Hepatocyte (in vitro differentiated cells): ENCODE measurements around the gene SH3RF1. TPM values are rescaled to one million over a fixed set of nuclear protein-coding genes. Genes with fewer than 3 reads are reported as not detected.

ENCODE experiments used
- DNase-seq: peaks from one replicate; pipeline ENCODE4 v3.0.0-alpha.2; 2016; ENCODE audit warnings: low spot score
- H2AFZ ChIP-seq: fragments of 200-600 bp; sonication (generic); 2 replicates; pipeline ENCODE4 v1.6.0; 2016; ENCODE audit warnings: antibody characterized with exemption, mild to moderate bottlenecking
- H3K27ac ChIP-seq: fragments of 200-600 bp; sonication (generic); 2 replicates; pipeline ENCODE4 v1.5.1; 2016; ENCODE audit warnings: mild to moderate bottlenecking
- H3K27me3 ChIP-seq: fragments of 200-600 bp; sonication (generic); 2 replicates; pipeline ENCODE4 v1.6.1; 2016
- H3K36me3 ChIP-seq: fragments of 200-600 bp; sonication (generic); replicated peaks from 2 replicates; pipeline ENCODE4 v1.5.1; 2016; ENCODE audit warnings: low read depth; ENCODE audit not compliant: insufficient read depth
- H3K4me1 ChIP-seq: fragments of 200-600 bp; sonication (generic); 2 replicates; pipeline ENCODE4 v1.5.1; 2016; ENCODE audit warnings: mild to moderate bottlenecking, moderate library complexity; ENCODE audit not compliant: insufficient read depth
- H3K4me2 ChIP-seq: fragments of 200-600 bp; sonication (generic); 2 replicates; pipeline ENCODE4 v1.6.0; 2016
- H3K4me3 ChIP-seq: fragments of 200-600 bp; sonication (generic); 2 replicates; pipeline ENCODE4 v1.5.1; 2016; ENCODE audit warnings: mild to moderate bottlenecking
- H3K79me2 ChIP-seq: fragments of 200-600 bp; sonication (generic); 2 replicates; pipeline ENCODE4 v1.6.0; 2017; ENCODE audit warnings: mild to moderate bottlenecking
- H3K9me2 ChIP-seq: fragments of 200-600 bp; sonication (generic); replicated peaks from 2 replicates; pipeline ENCODE4 v1.6.0; 2017; ENCODE audit warnings: mild to moderate bottlenecking; ENCODE audit not compliant: insufficient read depth
- H3K9me3 ChIP-seq: fragments of 200-600 bp; sonication (generic); 2 replicates; pipeline ENCODE4 v1.5.1; 2016; ENCODE audit warnings: low read depth, mild to moderate bottlenecking
- H4K20me1 ChIP-seq: fragments of 200-600 bp; sonication (generic); 2 replicates; pipeline ENCODE4 v1.6.0; 2016; ENCODE audit warnings: mild to moderate bottlenecking; ENCODE audit not compliant: insufficient read depth, poor library complexity, severe bottlenecking
- CTCF ChIP-seq: fragments of 200-600 bp; sonication (generic); IDR thresholded peaks from 2 replicates; pipeline ENCODE4 v1.5.1; 2016; ENCODE audit warnings: antibody characterized with exemption, mild to moderate bottlenecking; ENCODE audit not compliant: poor library complexity
- EZH2 ChIP-seq: fragments of 200-600 bp; sonication (generic); IDR thresholded peaks from 2 replicates; pipeline ENCODE4 v1.6.1; 2016; ENCODE audit warnings: antibody characterized with exemption, mild to moderate bottlenecking, borderline replicate concordance
- EZH2phosphoT487 ChIP-seq: fragments of 200-600 bp; sonication (generic); IDR thresholded peaks from one replicate; pipeline ENCODE4 v1.6.1; 2018; ENCODE audit warnings: antibody characterized with exemption, mild to moderate bottlenecking, low read depth, moderate library complexity; ENCODE audit not compliant: unreplicated experiment, severe bottlenecking
- WGBS: methylation state at CpG from one replicate; pipeline ENCODE4 v1.1.6; 2016; ENCODE audit warnings: low lambda C conversion rate; ENCODE audit errors: missing lambda C conversion rate; 5-methylcytosine and 5-hydroxymethylcytosine counted together
- polyA plus RNA-seq: library from polyadenylated mRNA; unstranded; fragments of >200 nt; fragmentation: Nextera tagmentation; extraction: Ambion mirVana; gene quantifications from 2 replicates; pipeline ENCODE4 v1.2.1, GENCODE V29; 2016
- total RNA-seq: library from RNA; depleted of rRNA; stranded (reverse); fragments of >200 nt; gene quantifications from 2 replicates; pipeline ENCODE4 v1.2.3, GENCODE V29; 2014

SH3RF1 gene
- total and polyA plus RNA-seq, 2 experiments from 2014 or later = 15.5 to 16.4 TPM

- WGBS = 0% methylated on average over 1 of the region's 1 CpG
- H3K79me2 ChIP-seq = peaks cover 92% of the 10 kb centered on the region
- H3K4me3 ChIP-seq = no peak overlapping the region
- H3K4me1 ChIP-seq = peaks cover 70% of the 10 kb centered on the region
- no peak for DNase-seq
- no peak overlapping the region for H3K4me2 ChIP-seq
- peak overlapping the region; percentile 92 for H3K27ac ChIP-seq
- TF ChIP-seq CTCF (no peak), EZH2 (no peak), EZH2phosphoT487 (no peak)
- no peaks in the 10 kb centered on the region for H3K9me2 ChIP-seq
- no peaks in the 10 kb centered on the region for H3K27me3 ChIP-seq
- no peaks in the 10 kb centered on the region for H3K9me3 ChIP-seq
- H4K20me1 ChIP-seq = peaks cover 9% of the 10 kb centered on the region
- no peak overlapping the region for H2AFZ ChIP-seq
- no peaks in the 10 kb centered on the region for H3K36me3 ChIP-seq
These were observed 16.9 kb downstream of the SH3RF1 start for GRCh38 chr4:169253904-169254303.

GRCh38 chr4:169253113-169253671 lies 17.6 kb downstream of the SH3RF1 start:
- Histone ChIP-seq H3K27me3 (no peaks in the 10 kb centered on the region), H3K4me3 (no peak overlapping the region), H3K36me3 (no peaks in the 10 kb centered on the region), H3K9me2 (no peaks in the 10 kb centered on the region), H3K4me2 (no peak overlapping the region), H3K9me3 (no peaks in the 10 kb centered on the region), H3K4me1 (peaks cover 65% of the 10 kb centered on the region), H4K20me1 (peaks cover 6% of the 10 kb centered on the region), H3K27ac (peak overlapping the region; percentile 92), H2AFZ (no peak overlapping the region), H3K79me2 (peaks cover 92% of the 10 kb centered on the region)
- DNase-seq = no peak
- 79% methylated on average over 2 of the region's 2 CpGs for WGBS
- no peak for TF ChIP-seq CTCF
- no peak for TF ChIP-seq EZH2
- TF ChIP-seq EZH2phosphoT487 = no peak

- Histone ChIP-seq H3K27me3 (no peaks in the 10 kb centered on the region), H3K79me2 (peaks cover 92% of the 10 kb centered on the region), H3K4me1 (peaks cover 58% of the 10 kb centered on the region), H4K20me1 (no peaks in the 10 kb centered on the region), H2AFZ (no peak overlapping the region), H3K27ac (peak overlapping the region; percentile 92), H3K36me3 (no peaks in the 10 kb centered on the region), H3K4me3 (no peak overlapping the region), H3K9me2 (no peaks in the 10 kb centered on the region), H3K4me2 (peak overlapping the region; percentile 35), H3K9me3 (no peaks in the 10 kb centered on the region)
- no peak for DNase-seq
- 65% methylated on average over 4 of the region's 4 CpGs for WGBS
- TF ChIP-seq EZH2phosphoT487 (no peak), EZH2 (no peak), CTCF (no peak)
These were observed 18.2 kb downstream of the SH3RF1 start for GRCh38 chr4:169252339-169253112.
